PFSK-1 (cell line): ENCODE results near the gene RBMS3.

Source experiments
- FOXP2 ChIP-seq: optimal IDR thresholded peaks from 2 replicates; pipeline ENCODE3; 2011; ENCODE audit warnings: borderline replicate concordance, control low read depth, inconsistent platforms; ENCODE audit not compliant: insufficient read depth; ENCODE audit errors: extremely low read length, extremely low read depth
- POLR2AphosphoS5 ChIP-seq: IDR thresholded peaks from 2 replicates; pipeline ENCODE4 v1.6.1; 2012; ENCODE audit warnings: low read depth, mild to moderate bottlenecking, control low read depth, low read length, moderate library complexity
- REST ChIP-seq, 2 experiments: IDR thresholded peaks; 2 replicates each; pipeline versions ENCODE4 v1.6.1 to v1.8.0; 2011 to 2012; ENCODE audit warnings: low read depth in 2 of 2, low read length in 2 of 2, control low read depth in 1 of 2, inconsistent platforms in 1 of 2, mild to moderate bottlenecking in 1 of 2, moderate library complexity in 1 of 2; ENCODE audit not compliant: insufficient read depth in 1 of 2
- SIN3A ChIP-seq: IDR thresholded peaks from 2 replicates; pipeline ENCODE4 v1.6.1; 2012; ENCODE audit warnings: mild to moderate bottlenecking, low read length, moderate library complexity, borderline replicate concordance; ENCODE audit not compliant: insufficient read depth
- TAF1 ChIP-seq: IDR thresholded peaks from 2 replicates; pipeline ENCODE4 v1.6.1; 2012; ENCODE audit warnings: low read length, control low read depth, borderline replicate concordance; ENCODE audit not compliant: insufficient read depth

RBMS3 gene

GRCh38 chr3:29382845-29383244, 102.0 kb downstream of the RBMS3 start:
- TF ChIP-seq TAF1 (no peak), POLR2AphosphoS5 (no peak)

GRCh38 chr3:29384640-29385039, 103.8 kb downstream of the RBMS3 start:
- TF ChIP-seq FOXP2, result no peak
- no peak for TF ChIP-seq REST (IDR thresholded peaks at IDR 0.05; ENCODE audit: insufficient read depth in 1 of 2, low read depth in 2 of 2, low read length in 2 of 2)
- TF ChIP-seq POLR2AphosphoS5, result no peak
- no peak for TF ChIP-seq TAF1
- TF ChIP-seq SIN3A, result no peak

GRCh38 chr3:29385046-29385830, 104.4 kb downstream of the RBMS3 start:
- TF ChIP-seq SIN3A, result no peak
- no peak for TF ChIP-seq FOXP2
- TF ChIP-seq REST (IDR thresholded peaks at IDR 0.05; ENCODE audit: insufficient read depth in 1 of 2, low read depth in 2 of 2, low read length in 2 of 2), result no peak
- TF ChIP-seq TAF1, result no peak
- no peak for TF ChIP-seq POLR2AphosphoS5

- TF ChIP-seq SIN3A (no peak), REST (IDR thresholded peaks at IDR 0.05; ENCODE audit: insufficient read depth in 1 of 2, low read depth in 2 of 2, low read length in 2 of 2) (no peak), TAF1 (no peak), POLR2AphosphoS5 (no peak), FOXP2 (no peak)
These were observed 108.5 kb downstream of the RBMS3 start for GRCh38 chr3:29389362-29389761.

GRCh38 chr3:29392625-29393388, 111.9 kb downstream of the RBMS3 start:
- TF ChIP-seq SIN3A (no peak), TAF1 (no peak), REST (IDR thresholded peaks at IDR 0.05; ENCODE audit: insufficient read depth in 1 of 2, low read depth in 2 of 2, low read length in 2 of 2) (no peak), POLR2AphosphoS5 (no peak), FOXP2 (no peak)
